Activated CD4-positive, alpha-beta T cell treated with anti-CD3 and anti-CD28 coated beads for 48 hours (primary cell): ENCODE results near the gene LIAS.
"Not testable (repeated sequence)": the region's sequence is repeated elsewhere in the genome, so short reads cannot be mapped to it uniquely, and the experiment has no call there.

Source experiments
- DNase-seq: peaks from one replicate; pipeline ENCODE4 v3.0.0-alpha.2; 2020

The LIAS gene

DNA sequence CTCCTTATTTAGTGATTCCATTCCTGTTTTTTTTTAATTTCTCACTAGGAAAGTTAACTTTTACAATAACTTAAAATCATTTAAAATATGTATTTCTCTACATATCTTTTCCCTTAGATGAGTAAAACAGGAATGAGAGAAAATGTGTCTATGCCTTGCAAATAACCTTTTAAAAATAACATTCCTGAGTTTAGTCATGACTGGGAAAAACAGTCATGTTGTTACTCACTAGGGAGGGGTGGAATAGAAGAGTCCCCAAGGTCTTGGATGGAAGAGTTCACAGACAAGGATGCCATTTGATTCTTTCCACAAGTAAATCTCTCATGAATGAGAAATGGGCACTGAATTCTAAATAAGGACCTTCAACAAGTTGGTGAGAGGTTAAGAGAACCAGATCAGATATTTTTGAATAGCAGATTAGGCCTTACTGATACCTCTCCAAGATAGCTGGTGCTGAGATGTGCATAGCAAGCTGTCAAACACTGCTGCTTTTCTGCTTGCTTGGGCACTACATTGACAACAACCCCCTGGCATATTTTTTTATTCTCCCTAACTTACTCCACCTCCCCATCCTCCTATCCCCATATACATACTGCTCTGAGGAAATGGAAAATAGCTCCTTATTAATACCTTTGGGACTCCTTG is 43.3 kb downstream of the LIAS start:
- DNase-seq = no peak

GRCh38 chr4:39502664-39503035 is 43.8 kb downstream of the LIAS start:
- DNase-seq = not testable (repeated sequence)

DNA sequence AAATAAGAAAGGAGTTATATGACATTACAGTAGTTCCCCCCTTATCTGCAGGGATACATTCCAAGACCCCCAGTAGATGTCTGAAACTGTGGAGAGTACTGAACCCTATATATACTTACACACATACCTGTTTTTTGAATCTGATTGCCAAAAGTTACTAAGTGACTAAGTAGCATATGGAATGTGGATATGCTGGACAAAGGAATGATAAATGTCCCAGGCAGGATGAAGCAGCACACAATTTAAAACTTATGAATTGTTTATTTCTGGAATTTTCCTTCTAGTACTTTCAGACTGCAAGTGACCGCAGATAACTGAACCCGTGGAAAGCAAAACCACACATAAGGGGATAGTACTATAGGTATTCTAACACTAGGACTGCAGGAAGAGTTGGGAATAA is 45.7 kb downstream of the LIAS start:
- no peak for DNase-seq

DNA sequence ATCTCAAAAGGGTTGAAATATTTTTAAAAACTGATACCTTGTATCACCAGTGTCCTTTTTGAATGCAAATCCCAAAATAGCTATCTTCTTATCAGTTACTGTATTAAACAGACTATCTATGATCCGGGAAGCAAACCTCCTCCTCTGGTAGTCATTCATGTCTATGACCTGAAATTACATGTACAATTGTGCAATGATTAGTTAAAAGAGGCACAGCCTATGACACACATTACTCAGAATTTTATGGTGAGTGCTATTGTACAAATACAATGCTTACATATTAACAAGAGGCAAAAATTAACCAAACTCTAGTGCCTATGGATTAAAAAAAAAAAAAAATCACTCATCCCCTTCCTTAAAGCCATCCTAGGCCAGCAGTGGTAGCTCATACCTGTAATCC is 46.7 kb downstream of the LIAS start:
- DNase-seq = no peak

- DNase-seq = no peak
These were observed 51.6 kb downstream of the LIAS start for GRCh38 chr4:39510348-39510929.

DNA sequence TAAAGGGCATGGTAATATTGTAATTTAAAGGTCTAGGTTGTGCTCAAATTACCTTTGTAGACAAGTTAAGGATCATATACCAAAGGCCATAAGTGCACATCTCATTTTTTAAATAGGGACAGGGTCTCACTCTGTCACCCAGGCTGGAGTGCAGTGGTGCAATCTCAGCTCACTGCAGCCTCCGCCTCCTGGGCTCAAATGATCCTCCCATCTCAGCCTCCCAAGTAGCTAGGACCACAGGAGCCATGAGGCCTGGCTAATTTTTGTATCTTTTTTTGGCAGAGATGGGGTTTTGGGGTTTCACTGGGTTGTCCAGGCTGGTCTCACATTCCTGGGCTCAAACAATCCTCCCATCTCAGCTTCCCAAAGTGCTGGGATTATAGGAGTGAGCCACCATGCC is 55.4 kb downstream of the LIAS start:
- not testable (repeated sequence) for DNase-seq

GRCh38 chr4:39514888-39515401 is 56.1 kb downstream of the LIAS start:
- DNase-seq = no peak

DNA sequence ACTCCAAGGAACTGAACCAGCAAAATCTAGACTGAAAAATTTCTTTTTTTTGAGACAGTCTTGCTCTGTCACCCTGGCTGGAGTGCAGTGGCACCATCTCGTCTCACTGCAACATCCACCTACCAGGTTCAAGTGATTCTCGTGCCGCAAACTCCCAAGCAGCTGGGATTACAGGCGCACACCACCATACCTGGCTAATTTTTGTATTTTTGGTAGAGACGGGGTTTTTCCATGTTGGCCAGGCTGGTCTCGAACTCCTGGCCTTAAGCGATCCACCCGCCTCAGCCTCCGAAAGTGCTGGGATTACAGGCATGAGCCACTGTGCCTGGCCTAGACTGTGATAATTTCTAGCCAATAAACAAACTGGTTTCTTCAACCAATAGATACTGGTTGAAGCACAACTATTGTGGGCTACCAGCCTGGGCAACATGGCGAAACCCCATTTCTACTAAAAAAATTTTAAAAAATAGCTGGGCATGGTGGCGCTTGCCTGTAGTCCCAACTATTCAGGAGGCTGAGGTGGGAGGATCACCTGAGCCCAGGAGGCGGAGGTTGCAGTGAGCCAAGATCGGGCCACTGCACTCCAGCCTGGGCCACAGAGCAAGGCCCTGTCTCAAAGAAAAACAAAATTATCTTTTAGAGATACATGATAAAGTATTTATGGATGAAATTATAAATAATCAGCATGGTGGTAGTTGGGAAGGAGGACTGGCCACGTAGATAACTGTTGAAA is 57.0 kb downstream of the LIAS start:
- DNase-seq = not testable (repeated sequence)

DNA sequence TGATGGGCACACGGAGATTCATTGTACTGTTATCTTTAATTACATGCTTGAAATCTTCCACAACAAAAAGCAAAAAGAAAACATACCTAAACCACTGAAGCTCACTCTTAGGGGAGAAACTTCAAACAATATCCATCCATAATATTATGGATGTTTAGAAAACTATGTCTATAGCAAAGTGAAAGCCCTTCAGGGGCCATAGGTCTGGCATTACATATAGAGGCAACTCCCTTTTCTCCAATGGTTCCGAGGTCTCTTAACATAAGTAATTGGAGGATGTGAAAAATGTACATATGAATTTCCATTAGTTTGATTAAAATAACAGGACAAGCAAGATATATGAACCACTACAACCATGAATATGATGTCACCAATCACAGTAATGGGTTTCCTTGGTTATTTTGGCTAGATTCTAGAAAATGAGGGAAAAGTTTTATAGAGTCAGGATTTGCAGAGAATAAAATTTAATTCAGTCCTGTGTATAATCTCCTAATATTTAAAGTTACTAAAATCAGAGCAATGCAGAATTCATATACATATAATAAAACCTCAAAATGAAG is 57.6 kb downstream of the LIAS start:
- no peak for DNase-seq

GRCh38 chr4:39518484-39518883 is 59.6 kb downstream of the LIAS start:
- no peak for DNase-seq

- no peak for DNase-seq
These were observed 62.5 kb downstream of the LIAS start for GRCh38 chr4:39521253-39521919.

DNA sequence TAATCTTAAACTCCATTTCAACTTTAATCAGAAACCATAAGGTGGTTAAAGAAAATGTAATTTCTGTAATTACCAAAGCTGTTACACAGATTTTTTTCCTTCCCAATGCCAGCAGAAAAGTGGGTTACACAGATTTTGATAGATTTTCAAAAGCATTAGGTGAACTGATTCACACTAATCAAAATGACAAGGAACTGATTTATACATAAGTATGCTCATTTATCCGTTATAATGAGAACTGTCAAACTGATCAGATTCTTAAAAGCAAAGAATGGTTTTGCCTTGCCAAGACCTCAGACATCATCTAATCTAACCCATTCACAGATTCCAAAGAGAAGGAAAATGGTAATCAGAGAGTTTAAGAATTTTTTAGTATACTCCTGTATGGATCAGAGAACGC is 63.2 kb downstream of the LIAS start:
- DNase-seq = no peak

GRCh38 chr4:39524161-39524957 is 65.5 kb downstream of the LIAS start:
- no peak for DNase-seq

- DNase-seq = no peak
These were observed 67.2 kb downstream of the LIAS start for GRCh38 chr4:39525822-39526690.

DNA sequence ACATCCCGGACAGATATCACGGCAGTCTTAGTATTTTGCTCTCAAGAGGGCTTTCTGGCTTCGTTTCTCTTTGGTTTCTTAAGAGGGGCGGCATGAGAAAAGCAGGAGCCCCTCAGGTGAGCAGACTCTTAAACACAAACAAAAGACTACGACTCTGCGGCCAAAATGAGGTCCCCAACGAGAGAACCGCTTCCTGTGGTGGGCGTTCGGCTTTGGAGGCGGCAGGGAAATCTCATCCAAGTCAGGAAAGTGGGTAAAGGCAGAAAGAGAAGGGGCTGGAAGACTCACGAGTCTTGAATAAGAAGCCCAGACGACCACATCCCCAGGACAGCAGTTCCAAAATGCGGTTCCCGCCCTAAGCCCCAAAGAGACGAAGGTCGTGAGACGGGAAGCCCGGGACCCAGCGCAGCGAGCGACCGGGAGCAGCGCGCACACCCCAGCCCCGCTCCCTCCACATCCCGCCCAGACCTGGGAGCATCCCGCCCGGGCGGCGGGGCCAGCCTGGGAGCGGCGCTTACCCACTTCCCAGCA is 68.0 kb downstream of the LIAS start:
- peak; percentile 51 for DNase-seq

- peak; percentile 93 for DNase-seq
These were observed 68.6 kb downstream of the LIAS start, which contains the start of gene UGDH for GRCh38 chr4:39527296-39528060. UGDH (minus strand) TSS chr4:39527439; CDS start chr4:39521512, 5,927 bp downstream.

- no peak for DNase-seq
These were observed 69.2 kb downstream of the LIAS start for GRCh38 chr4:39528061-39528465.
